ENCODE results near the gene VIM.

GRCh38 chr10:17200001-17200911 is 27.8 kb upstream of the VIM start:
- TF ChIP-seq EZH2 (IDR thresholded peaks at IDR 0.05; ENCODE audit: low read length): no peak
- no peak for TF ChIP-seq CTCF (optimal IDR thresholded peaks at IDR 0.05 in 1 of 3, IDR thresholded peaks at IDR 0.05 in 1 of 3, conservative IDR thresholded peaks at IDR 0.05 in 1 of 3; ENCODE audit: extremely low read depth in 1 of 3, insufficient read depth in 2 of 3, low read length in 3 of 3)

Data from keratinocyte (primary cell).